GM21526 (cell line): ENCODE measurements around the gene ZCCHC8.
"Not testable (repeated sequence)": the region's sequence is repeated elsewhere in the genome, so short reads cannot be mapped to it uniquely, and the experiment has no call there.

Experiments
- ATAC-seq: cut with Tn5 transposase; IDR thresholded peaks from one replicate; pipeline ENCODE4 v1.9.1; 2021; ENCODE audit warnings: moderate library complexity; ENCODE audit not compliant: unreplicated experiment, low FRiP score

The ZCCHC8 gene

DNA sequence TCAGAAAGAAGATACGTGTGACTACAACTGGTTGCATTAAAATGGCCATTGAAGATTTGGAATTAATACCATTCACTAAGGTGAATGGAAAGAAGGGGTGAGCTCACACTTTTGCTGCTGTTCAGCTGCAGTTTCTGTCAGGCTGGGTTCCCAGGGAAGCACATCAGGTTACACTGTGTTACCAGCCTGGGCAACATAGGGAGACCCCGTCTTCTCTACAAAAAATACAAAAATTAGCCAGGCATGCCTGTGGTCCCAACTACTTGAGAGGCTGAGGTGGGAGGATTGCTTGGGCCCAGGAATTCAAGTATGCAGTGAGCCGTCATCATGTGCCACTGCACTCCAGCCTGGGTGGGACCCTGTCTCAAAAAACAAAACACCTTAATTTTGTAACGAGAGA, 12.9 kb upstream of the ZCCHC8 start:
- no peak for ATAC-seq

DNA sequence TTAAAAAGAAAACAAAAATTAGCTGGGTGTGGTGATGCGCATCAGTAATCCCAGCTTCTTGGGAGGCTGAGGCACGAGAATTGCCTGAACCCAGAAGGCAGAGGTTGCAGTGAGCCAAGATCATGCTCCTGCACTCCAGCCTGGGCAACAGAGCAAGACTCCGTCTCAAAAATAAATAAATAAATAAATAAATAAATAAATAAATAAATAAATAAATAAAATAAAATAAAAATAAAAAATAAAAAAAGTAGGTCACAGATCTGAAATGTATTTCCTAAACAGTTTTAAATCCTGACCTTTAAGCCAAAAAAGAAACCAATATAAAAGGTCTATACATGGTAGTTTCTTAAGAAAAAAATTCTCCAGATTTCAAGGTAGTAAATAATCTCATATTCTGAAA, 12.3 kb upstream of the ZCCHC8 start:
- ATAC-seq = not testable (repeated sequence)

DNA sequence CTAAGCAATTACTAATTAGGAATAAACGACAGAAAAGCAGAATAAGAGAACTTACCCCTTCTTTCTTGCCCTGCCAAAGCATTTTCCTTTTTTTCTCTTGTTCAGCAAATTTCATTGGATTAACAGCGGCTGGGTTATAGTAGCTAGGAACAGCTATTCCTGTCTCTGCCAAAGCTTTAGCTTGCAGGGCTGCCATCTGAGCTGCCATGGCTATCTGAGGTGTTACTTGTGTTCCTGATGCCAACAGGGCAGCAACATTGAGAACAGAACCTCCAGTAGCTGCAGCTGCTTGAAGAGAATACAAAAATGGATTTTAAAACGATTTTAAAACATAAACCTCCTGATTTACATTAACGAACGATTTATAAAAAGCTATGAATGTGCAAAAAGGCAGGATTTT, 7.4 kb upstream of the ZCCHC8 start:
- no peak for ATAC-seq

DNA sequence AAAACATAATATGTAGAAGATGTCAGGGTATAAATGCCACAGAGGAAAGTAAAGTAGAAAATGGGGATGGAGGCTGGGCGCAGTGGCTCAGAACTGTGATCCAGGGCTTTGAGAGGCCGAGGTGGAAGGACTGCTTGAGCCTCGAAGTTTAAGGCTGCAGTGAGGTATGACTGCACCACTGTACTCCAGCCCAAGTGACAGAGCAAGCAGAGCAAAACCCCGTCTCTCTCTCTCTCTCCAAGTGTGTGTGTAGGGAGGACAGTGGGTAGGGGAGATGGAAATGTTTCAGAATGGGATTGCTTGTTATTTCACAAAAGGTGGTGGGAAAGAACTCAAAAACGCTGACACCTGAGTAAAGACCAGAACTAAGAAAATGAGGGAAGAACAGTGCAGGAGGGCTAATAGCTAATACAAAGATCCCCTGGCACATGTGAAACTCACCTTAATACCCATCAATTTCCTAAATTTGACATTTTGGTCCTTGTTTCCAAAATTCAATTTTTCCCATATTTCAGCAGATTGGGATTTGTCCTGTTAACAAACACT, 5.7 kb upstream of the ZCCHC8 start:
- no peak for ATAC-seq

DNA sequence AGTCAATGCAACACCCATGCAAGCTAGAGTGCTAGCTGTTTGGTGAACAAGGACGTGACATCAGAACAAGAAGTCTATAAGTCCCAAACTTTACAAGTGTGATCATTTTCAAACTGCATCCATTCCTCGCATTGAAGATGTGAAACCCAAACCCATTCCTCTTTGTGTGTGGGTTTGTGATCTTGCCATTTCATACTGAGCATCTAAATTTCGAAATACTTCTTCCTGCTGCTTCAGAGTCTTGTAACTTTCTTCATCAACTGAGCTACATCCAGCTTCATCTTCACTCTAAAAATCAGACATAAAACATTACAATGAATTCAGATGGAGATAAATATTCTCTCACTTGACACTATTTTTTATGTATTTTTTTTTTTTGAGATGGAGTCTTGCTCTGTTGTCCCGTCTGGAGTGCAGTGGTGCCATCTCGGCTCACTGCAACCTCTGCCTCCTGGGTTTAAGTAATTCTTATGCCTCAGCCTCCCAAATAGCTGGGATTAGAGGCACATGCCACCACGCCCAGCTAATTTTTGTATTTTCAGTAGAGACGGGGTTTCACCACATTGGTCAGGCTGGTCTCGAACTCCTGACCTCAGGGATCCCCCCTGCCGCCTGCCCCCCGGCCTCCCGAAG, 4.8 kb upstream of the ZCCHC8 start:
- no peak for ATAC-seq

DNA sequence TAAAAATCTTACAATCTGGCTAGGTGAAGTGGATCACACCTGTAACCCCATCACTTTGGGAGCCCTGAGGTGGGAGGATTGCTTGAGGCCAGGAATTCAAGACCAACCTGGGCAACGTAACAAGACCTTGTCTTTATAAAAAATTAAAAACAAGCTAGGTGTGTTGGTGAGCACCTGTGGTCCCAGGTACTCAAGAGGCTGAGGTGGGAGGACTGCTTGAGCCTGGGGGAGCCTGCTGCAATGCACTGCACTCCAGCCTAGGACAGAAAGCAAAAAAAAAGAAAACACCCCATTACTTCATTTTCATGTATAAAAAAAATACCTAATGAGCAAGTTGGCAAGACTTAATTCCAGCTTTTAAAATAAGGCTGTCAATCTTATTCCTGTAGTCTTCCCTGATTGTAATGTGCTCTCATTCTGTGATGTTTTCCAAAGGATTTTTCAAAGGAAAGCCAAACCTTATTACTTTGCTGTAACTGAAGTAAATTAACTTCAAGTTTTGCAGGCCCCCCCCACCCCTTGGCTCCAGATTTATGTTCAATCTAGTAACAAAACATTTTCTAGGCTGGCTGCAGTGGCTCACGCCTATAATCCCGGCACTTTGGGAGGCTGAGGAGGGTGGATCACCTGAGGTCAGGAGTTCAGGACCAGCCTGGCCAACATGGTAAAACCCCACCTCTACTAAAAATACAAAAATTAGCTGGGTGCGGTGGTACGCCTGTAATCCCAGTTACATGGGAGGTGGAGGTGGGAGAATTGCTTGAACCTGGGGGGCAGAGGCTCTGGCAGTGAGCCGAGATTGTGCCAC, 3.3 kb upstream of the ZCCHC8 start:
- ATAC-seq = no peak

DNA sequence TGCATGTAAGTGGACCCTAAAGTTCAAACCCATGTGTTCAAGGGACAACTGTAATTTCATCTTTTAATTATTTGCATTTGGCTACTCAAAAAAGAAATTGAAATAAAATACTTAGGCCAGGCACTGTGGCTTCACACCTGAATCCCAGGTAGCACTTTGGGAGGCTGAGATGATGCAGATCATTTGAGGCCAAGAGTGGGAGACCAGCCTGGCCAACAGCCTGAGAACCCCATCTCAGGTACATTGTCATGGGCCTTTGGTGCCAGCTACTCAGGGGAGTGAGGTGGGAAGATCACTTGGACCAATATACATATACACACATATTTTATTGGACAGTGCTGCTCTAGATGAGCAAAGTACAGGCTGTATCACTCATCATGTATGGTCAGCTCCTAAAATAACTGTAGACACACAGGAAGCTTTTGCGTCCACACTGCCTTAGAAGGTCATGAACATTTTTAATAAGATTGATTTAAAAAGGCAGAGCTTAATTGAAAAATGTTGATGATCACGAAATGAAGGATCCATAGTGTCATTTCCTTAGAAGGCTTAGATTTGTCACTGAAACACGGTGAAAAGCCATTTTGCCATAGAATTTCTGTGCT, 2.5 kb upstream of the ZCCHC8 start:
- ATAC-seq = no peak

DNA sequence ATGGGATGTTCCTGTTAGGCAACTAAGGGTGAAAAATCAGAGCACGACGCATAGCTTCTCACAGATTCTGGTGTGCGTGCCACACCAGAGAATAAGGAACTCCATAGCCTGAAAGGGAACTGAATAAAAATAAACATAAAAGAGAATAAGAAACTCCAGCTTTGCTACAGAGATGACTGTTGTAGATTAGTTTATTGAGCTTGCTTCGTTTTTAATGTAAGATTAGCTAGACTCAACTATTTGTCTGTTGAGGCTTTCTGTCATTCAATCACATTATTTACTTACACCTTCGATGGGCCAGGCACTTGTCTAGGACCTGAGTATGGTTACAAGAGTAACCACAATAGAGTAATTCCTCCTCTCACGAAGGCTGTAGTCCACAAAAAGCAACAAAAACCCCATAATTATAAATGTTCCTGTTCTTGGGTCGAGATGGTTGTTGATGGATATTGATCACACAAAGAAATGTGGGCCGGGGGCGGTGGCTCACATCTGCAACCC, 807 bp upstream of the ZCCHC8 start:
- ATAC-seq = no peak

DNA sequence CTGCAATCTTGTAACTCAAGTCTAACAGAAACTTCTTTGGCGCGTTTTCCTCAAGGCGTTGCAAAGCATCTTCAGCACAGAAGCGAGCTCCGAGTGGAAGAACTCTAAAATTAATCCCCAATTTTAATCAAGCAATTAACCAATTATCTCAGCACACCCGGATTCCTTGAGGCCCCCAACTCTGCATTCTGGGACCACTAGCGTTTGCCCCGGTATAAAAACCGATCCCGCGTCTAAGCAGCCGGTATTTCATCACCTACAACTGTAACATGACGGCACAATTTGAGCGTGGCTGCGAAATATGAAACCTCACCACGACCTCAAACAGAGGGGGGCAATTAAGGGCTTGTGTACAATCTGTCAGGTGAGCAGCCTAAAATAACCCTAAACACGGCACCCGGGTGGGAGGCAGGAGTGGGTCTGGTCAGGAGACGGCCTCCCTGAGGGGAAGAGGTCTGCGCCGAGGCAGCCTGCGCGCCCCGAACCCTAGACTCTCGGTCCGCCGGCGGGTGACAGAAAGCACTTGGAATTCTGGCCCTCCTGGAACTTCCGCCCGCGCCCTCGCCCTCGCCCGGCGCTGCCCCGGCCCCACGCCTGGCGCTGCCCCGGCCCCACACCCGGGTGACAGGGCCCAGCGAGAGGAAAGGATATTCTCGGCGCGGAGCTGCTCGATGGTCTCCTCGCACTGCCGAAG, 594 bp downstream of the ZCCHC8 start:
- ATAC-seq = peak; percentile 10

DNA sequence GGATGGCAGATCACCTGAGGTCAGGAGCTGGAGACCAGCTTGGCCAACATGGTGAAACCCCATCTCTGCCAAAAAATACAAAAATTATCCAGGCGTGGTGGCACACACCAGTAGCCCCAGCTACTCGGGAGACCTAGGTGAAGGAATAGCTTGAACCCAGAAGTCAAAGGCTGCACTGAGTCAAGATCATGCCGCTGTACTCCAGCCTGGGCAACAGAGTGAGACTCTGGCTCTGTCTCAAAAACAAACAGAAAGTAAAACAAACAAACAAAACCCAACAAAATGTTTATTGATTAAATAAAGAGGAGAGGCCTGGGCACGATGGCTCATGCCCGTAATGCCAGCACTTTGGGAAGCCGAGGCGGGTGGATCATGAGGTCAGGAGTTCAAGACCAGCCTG, 5.5 kb downstream of the ZCCHC8 start:
- no peak for ATAC-seq

DNA sequence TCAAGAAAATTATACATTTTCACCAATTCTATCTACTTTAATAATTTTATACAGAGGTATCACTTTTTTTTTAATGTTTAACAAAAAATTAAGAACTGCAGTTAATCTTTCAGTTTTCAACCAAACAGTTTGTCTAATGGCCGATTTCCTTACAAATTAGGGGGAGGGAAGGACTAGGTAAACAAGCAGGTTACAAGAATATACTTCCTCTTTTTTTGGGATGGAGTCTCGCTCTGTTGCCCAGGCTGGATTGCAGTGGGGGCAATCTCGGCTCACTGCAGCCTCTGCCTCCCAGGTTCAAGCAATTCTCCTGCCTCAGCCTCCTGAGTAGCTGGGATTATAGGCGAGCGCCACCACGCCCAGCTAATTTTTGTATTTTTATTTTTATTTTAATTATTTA, 7.5 kb downstream of the ZCCHC8 start:
- ATAC-seq = not testable (repeated sequence)

DNA sequence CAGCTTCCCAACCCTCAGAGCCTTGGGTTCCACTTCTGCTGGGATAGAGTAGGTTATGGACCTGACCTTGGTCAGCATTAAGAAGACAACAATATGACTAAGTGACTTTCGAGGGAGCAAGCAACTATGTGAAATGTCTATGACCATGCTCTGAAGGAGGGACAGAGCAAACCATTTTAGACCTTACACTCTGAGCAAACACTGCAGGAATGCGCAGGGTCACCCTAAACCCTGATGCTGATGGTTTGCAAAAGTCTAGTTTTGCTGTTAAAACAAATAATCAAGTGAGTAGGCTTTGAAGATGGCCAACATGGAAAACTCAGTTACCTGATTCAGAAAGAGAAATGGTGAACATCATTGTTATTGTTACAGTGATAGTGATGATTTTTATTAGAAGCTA, 8.7 kb downstream of the ZCCHC8 start:
- ATAC-seq = no peak

DNA sequence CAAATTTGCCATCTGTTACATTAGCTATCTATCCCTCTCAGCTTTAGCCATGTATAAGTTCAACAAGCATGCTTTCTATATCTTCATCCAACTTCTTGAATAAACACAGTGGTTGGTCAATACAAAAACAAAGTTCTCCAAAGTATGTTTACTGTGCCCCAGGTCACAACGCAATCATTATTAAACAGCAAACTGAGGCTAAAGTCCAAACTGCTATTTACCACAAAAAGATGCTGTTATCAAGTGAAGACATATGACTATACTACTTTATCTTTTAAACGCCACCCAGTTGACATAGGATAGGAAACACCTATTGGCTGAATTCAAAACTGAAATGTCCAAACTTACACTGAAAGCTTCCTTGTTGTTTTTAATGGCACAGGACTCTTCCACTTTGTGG, 11.7 kb downstream of the ZCCHC8 start:
- ATAC-seq = no peak

DNA sequence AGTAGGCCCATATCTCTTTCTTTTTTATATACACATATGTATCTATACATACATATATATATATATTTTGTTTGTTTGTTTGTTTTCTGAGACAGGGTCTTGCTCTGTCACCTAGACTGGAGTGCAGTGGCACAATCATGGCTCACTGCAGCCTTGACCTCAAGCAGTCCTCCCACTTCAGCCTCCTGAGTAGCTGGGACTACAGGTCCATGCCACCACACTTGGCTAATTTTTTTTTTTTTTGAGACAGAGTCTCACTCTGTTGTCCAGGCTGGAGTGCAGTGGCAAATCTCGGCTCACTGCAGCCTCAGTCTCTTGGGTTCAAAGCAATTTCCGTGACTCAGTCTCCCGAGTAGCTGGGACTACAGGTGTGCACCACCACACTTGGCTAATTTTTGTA, 12.9 kb downstream of the ZCCHC8 start:
- not testable (repeated sequence) for ATAC-seq

DNA sequence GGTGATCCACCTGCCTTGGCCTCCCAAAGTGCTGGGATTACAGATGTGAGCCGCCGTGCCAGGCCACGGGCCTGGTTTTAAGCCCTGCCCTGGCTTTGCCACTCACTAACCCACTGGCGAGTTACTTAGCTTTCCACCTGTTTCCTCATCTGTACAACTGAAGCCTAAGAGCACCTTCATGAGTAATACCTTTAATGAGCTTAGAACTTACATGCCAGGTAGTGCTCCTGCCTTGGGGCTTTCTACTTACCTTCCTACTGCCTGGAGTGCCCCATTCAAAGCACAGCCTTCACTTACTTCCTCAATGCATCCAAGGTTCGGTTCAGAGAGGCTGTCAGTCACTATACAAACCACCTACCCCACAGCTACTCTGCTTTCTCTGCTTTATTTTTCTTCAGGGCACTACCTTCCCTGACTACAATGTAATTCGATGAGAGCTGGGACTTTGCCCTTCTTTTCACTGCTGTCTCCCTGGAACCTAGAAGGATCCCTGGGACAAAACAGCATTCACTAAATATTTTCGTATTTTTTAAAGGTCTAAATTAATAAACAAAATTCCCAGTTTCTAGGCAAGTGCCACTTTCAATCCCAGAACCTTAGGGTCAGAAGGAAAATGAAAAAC, 13.8 kb downstream of the ZCCHC8 start:
- no peak for ATAC-seq

DNA sequence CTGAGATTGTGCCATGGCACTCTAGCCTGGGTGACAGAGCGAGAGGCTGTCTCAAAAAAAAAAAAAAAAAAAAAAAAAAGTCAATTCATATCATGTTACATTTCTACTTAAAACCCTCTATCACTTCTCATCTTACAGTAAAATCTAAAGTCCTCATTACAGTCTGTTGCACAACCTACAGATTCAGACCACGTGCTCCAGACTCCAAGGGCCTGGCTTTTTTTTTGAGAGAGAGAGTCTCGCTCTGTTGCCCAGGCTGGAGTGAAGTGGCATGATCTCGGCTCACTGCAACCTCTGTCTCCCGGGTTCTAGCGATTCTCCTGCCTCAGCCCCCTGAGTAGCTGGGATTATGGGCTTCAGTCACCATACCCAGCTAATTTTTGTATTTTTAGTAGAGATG, 14.4 kb downstream of the ZCCHC8 start:
- not testable (repeated sequence) for ATAC-seq

DNA sequence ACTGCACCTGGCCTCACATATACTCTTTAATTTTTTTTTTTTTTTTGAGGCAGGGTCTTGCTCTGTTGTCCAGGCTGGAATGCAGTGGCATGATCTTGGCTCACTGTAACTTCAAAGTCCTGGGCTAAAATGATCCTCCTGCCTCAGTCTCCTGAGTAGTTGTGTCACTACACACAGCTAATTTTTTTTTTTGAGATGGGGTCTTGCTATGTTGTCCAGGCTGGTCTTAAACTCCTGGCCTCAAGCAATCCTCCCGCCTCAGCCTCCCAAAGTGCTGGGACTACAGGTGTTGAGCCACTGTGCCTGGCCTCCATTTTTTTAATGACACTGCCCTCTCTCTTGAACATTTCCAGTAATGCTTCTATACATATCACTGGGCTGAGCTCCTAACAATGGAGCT, 16.3 kb downstream of the ZCCHC8 start:
- not testable (repeated sequence) for ATAC-seq

DNA sequence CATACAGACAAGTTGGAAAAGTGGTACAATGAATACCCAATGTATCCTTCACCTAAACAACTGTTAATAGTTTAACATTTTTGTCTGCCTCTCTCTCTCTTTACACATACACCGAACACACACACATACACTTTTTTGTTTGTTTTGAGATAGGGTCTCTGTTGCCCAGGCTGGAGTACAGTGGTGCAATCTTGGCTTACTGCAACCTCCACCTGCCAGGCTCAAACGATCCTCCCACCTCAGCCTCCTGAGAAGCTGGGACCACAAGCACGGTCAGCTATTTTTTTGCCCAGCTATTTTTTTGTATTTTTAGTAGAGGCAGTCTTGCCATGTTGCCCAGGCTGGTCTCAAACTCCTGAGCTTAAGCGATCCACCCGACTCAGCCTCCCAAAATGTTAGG, 16.8 kb downstream of the ZCCHC8 start:
- no peak for ATAC-seq

DNA sequence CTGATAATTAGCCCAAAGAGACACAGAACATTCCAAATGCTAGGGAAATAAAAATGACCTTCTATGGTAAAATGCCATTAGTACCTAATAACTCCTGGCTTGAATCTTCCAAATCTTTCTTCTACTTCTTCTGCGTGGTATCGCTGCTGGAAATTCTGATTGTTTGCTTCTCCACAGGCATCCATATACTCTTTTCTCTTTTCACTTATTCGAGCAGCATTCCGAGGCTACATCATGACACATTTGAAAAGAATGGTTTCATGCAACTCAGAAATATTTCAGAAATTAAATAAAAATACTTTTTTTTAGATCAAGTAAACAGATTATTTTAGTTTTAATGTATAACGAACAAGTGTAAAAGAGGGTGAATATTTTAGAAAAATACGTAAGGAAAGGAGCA, 18.9 kb downstream of the ZCCHC8 start:
- ATAC-seq = no peak

DNA sequence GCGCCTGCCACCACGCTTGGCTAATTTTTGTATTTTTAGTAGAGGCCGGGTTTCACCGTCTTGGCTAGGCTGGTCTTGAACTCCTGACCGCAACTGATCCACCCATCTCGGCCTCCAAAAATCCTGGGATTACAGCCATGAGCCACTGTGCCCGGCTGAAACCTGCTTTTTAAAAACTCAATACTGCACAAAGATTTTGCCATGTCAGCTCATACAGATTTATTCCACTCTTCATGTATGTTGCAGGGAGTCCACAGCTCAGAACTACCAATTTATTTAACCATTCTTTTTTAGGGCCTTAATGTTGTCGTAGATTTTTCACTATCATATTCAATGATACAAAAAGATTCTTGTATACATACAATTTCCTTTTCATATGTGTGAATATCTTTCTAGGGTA, 20.0 kb downstream of the ZCCHC8 start:
- ATAC-seq = no peak
